ENCODE data around the gene HDAC9.

Gene HDAC9

DNA sequence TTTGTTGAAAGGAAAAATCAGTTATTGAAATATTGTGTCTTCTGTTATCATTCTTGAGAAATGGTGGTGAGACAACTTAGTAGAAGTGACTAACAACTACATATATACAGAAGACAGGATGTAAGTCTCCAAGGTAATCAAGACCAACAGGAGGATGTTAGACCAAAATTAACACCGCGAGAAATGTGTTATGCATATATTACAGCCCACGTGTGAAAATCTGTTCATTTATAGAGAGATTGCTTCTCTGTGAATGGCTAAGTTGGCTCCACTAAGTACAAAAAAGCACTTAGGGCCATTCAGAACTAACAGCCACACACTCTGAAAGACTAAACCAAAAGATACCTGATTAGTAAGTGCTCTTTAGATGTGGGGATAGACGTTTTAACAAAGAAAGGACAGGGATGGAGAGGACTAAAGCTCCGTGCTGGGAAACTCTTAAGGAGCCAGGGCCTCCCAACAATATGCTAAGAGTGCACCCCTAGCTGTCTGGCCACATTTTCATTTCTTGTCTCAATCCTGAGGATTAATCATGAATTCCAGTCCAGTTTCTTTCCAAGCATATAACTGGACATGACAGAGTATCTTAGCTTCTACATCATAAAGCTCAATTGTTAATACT is 26.5 kb downstream of the HDAC9 start:
- DNase-seq (ENCODE audit: low read depth in 3 of 3, low spot score in 1 of 3) = no peak

DNA sequence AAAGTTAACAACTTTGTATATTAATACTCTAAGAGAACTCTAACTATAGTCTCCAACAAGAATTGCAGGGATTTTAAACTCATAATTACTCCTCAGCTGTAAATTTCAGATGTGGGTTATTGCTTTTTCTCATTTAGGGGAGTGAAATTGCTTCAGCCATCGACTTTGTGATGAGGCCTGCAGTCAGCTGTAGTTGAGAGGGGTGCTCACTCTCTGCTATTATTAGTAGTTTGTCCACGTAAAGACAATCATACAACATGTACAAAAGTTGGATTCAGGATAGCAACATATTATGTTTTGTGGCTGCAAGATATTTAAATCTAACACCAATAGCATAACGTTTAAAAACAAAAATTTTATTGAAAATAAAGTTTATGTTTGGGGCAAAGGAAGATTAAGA is 28.7 kb downstream of the HDAC9 start:
- no peak for DNase-seq (ENCODE audit: low read depth in 3 of 3, low spot score in 1 of 3)

- no peak for DNase-seq (ENCODE audit: low read depth in 3 of 3, low spot score in 1 of 3)
These were observed 30.9 kb downstream of the HDAC9 start for GRCh38 chr7:18526368-18526878.

- DNase-seq (ENCODE audit: low read depth in 3 of 3, low spot score in 1 of 3) = no peak
These were observed 33.7 kb downstream of the HDAC9 start for GRCh38 chr7:18529239-18529638.

DNA sequence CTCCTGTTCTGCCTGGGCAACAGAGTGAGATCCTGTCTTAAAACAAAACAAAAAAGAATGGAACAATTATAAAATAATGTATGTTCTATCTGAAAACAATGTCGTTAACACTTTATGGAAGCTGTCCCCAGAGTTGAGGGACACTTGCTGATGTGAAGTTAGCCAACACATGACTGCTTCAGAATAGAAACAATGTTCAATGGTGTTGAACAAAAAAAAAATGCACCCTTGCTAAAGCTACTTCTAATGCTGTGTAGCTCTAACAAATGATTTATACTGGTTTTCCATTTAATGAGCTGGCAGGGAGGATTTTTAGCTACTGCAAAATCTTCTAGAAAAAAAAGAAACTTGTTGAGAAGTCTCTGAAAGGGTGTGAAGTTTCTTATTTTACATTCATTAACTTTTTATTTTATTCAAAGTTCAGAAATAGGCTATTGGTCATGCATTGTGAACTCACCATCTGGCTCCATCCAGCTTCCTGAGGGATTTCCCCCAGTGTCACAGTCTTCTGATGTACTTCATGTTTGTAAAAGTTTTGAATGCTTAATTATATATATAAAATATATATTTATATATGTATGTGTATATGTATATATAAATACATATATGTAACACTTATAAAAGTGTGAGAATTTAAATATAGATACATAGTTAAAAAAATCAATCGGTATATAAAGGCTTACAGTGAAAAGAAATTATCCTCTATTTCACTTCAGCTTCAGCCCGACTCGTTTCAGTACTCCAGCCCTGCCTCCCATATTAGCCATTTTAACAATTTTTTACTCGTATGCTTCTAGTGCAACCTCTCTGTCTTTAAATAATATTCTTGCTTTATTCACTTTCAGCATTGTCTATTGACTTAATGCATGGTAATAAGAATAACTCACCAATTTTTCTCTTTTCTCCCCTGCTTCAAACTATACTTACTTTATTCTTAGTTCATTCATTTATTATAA is 35.0 kb downstream of the HDAC9 start:
- no peak for DNase-seq (ENCODE audit: low read depth in 3 of 3, low spot score in 1 of 3)

GRCh38 chr7:18531539-18531938 is 36.0 kb downstream of the HDAC9 start:
- DNase-seq (ENCODE audit: low read depth in 3 of 3, low spot score in 1 of 3) = no peak

DNA sequence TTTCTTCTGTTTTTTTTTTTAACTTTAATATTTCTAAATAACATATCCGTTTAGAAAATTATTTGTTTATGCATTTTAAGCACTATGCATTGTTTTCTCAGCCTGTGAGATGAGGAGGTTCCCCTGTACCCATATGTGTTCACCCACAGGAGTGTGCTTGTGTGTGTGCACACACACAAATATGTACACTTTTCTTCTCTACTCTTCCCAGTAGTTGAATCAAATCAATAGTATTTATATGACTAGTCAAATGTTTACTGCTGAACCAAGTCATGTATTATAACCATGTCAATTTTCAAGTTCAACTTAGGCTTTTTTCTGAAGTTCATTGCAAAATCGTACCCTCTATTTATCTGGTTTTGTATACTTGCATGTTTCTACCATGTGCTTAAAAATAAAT is 37.3 kb downstream of the HDAC9 start:
- DNase-seq (ENCODE audit: low read depth in 3 of 3, low spot score in 1 of 3) = no peak

DNA sequence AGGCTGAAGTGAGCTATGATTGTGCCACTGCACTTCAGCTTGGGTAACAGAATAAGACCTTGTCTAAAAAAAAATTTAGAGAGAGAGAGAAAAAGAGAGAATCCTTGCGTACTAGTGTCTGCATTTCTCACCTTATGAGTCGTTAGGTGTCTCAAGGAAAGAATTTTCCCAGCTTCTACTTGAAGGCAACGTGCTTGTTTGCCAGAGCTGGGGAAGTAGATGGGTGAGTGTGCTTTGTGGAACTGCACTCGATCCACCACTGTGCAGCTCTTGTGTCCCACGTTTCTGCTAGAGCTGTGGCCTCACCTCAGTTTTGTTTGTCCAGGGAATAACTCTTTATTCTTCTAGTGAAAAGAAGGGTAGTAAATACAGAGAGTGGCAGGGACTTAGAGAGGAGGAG is 38.9 kb downstream of the HDAC9 start:
- DNase-seq (ENCODE audit: low read depth in 3 of 3, low spot score in 1 of 3) = no peak

DNA sequence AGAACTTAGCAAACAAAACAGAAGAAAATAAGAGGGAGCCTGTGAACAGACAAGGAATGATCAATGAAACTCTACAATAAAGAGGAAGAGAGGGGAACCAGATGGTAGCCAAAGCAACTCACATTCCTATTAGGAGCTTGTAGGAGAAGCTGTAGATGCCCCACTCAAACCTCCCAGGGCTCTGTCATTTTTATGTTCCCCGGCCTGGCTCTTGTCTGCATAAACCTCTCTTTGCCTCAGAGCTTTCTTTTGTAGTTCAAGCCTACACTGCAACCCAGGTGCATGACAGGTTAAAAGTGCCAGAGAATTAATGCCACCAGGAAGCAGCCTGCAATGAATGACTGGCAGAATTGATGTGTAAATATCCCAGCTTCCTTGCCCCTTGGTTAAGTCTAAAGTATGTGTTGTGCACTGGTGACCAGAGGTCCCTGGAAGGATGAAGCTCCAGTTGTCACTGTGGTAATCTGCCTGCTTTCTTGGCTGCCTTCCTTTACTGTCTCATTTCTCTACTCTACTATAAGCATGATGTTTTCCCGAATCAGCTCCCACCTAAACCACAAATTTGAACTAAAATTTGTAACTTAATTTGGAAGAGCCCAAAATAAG is 40.4 kb downstream of the HDAC9 start:
- DNase-seq (ENCODE audit: low read depth in 3 of 3, low spot score in 1 of 3) = no peak

DNA sequence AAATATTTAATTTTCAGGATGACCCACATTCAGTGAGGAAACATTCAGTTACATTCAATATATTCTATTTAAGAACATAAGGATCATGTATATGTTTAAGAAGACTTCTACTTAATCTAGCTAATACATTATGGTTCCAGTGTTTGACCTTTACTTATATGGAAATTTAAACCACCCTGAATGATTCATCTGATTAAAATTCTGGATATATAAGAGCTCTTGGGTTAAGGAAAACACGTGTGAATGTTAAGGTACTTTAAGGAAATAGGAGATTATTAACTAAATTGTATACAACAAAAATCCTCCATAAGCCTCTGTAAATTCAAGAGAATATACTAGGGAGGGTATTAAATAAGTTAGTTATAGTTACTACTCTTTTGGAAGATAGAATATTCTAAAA is 40.9 kb downstream of the HDAC9 start:
- no peak for DNase-seq (ENCODE audit: low read depth in 3 of 3, low spot score in 1 of 3)

- no peak for DNase-seq (ENCODE audit: low read depth in 3 of 3, low spot score in 1 of 3)
These were observed 43.2 kb downstream of the HDAC9 start for GRCh38 chr7:18538554-18539250.

DNA sequence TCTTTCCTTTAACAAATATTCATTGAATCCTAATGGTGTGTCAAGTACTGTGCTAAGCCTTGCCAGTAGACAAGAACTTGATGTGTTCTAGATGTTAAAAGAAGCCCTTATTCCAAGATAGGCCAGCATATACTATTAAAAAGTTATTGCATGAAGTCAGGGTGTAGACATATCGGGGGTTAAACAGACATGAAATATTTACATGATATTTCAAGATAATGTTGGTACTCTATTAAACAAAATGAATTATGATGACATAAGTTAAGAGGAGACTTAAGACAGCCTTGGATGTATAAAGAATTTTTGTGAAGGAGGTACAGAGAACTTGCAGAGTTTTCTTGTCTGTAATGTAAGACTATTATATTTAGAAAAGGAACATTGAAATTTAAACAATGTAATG is 44.8 kb downstream of the HDAC9 start:
- no peak for DNase-seq (ENCODE audit: low read depth in 3 of 3, low spot score in 1 of 3)

DNA sequence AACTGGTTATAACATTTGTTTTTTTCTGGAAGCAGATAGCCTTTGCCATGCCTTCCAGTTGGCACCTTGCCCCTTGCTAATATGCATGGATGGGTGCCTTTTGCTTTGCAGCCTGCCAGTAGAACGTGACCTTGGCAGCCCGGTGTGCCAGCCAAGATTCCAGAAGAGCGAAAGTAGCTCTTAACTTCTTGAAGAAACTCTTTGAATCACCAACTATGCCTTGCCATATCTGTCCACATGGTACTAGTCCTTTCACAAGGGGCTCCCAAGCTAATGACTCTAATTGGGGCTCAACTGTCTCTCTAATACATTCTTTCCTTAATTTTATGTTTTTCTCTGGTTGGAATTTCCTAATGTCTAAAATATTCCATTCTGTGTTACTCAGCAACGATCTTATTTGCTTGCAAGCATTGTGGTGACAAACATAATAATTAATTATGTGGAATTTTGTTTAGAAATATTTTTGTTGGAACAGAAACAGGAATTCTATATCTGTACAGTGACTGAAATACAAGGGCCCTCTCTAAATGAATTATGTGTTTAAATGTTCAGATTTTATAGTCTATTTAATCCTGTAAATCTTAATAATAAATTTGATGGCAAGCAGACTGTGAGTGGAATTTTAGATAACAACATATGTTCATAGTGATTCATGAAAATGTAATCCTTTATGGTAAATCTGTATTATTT is 45.8 kb downstream of the HDAC9 start:
- no peak for DNase-seq (ENCODE audit: low read depth in 3 of 3, low spot score in 1 of 3)

DNA sequence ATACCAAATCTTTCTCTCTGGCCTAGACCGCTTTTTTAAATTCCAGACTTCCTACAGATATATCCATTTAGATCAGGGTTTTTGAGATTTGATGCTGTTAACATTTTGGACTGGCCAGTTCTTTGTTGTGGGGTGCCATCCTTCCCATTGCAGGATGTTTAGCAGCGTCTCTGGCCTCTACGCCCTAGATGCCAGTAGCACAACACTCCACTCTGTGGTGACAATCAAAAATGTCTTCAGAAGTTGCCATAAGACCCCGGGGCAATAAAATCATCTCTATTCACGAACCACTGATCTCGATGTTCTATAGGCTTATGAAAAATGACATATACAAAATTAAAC is 46.3 kb downstream of the HDAC9 start:
- DNase-seq (ENCODE audit: low read depth in 3 of 3, low spot score in 1 of 3) = no peak

DNA sequence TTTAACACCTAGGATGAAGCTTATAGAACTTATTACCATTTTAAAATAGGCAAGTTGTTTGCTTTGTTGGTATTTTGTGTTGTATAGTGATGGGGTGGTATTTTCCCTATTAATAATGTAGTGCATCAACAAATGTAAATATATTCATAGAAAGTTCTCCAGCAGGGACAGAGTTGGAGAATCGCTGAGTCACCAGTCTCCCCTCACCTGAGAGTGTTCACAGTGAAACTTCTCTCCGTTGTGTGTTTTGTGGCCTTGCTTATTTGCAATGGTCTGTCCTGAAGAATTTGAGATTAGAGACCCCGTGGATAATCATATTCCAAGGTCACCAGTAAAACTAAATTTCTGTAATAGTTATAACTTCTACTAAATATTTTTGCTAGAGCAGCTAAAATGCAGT is 51.0 kb downstream of the HDAC9 start:
- DNase-seq (ENCODE audit: low read depth in 3 of 3, low spot score in 1 of 3) = no peak

DNA sequence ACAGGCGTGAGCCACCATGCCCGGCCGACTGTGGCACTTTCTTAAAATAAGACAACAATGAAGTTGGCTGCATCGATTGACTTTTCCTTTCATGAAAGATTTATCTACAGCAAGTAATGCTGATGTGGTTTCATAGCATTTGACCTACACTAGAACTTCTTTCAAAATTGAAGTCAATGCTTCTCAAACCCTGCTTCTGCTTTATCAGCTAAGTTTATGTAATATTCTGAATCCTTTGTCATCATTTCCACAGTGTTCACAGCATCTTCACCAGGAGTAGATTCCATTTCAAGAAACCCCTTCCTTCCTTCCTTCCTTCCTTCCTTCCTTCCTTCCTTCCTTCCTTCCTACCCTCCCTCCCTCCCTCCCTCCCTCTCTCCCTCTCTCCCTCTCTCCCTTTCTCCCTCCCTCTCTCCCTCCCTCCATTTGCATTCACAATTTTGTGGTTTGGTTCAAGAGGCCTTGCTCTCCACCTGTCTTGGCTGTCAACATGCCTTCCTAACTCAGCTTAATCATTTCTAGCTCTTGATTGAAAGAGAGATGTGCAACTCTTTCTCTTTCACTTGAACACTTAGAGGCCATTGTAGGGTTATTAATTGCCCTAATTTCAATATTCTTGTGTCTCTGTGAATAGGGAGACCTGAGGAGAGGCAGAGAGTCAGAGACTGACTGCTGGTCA is 52.1 kb downstream of the HDAC9 start:
- DNase-seq (ENCODE audit: low read depth in 3 of 3, low spot score in 1 of 3) = no peak

DNA sequence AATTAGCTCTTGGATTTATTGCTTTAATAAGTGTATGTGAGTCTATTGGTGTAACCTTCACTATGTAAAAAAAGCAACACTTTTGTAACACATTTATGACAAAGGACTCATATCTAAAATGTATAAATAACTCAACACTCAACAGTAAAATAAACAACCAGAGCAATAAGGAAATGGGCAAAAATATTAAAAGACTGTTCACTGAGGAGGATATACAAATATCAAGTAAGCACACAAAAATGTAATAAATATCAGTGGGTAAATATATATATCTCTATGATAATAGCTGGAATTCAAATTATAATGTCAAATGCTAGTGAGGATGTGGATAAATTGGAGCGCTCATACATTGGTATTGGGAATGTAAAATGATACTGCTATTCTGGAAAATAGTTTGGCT is 53.0 kb downstream of the HDAC9 start:
- no peak for DNase-seq (ENCODE audit: low read depth in 3 of 3, low spot score in 1 of 3)

- no peak for DNase-seq (ENCODE audit: low read depth in 3 of 3, low spot score in 1 of 3)
These were observed 55.0 kb downstream of the HDAC9 start for GRCh38 chr7:18550574-18550973.

- DNase-seq (ENCODE audit: low read depth in 3 of 3, low spot score in 1 of 3) = no peak
These were observed 56.9 kb downstream of the HDAC9 start for GRCh38 chr7:18552316-18552916.

Measured in stimulated activated CD4-positive, alpha-beta T cell treated with anti-CD3 and anti-CD28 coated beads, TNF-alpha, amount 100 ng/mL, for 1 hour (primary cell).